CD4-positive, alpha-beta T cell treated with Interleukin-12 subunit alpha and Interleukin-12 subunit beta, for 1 hour (primary cell): ENCODE data around the gene PLB1.

Source experiments
- DNase-seq: peaks from one replicate; pipeline ENCODE4 v3.0.0-alpha.2; 2020

PLB1 gene

GRCh38 chr2:28631514-28632206 is 135.8 kb downstream of the PLB1 start:
- DNase-seq: no peak

GRCh38 chr2:28632791-28633190 is 136.9 kb downstream of the PLB1 start:
- DNase-seq: no peak

- DNase-seq: no peak
Observed at GRCh38 chr2:28633204-28633603, 137.3 kb downstream of the PLB1 start.

- DNase-seq: no peak
Observed at GRCh38 chr2:28633746-28634145, 137.9 kb downstream of the PLB1 start.

- no peak for DNase-seq
Observed at GRCh38 chr2:28635191-28635611, 139.3 kb downstream of the PLB1 start.

- DNase-seq: no peak
Observed at GRCh38 chr2:28636491-28636890, 140.6 kb downstream of the PLB1 start.

GRCh38 chr2:28637066-28638047 is 141.5 kb downstream of the PLB1 start:
- DNase-seq: no peak

- no peak for DNase-seq
Observed at GRCh38 chr2:28638102-28638501, 142.2 kb downstream of the PLB1 start.

GRCh38 chr2:28639092-28639691 is 143.3 kb downstream of the PLB1 start:
- no peak for DNase-seq

GRCh38 chr2:28639836-28640235 is 144.0 kb downstream of the PLB1 start:
- no peak for DNase-seq

- DNase-seq: no peak
Observed at GRCh38 chr2:28640260-28640907, 144.5 kb downstream of the PLB1 start.

GRCh38 chr2:28640908-28641300 is 145.0 kb downstream of the PLB1 start:
- DNase-seq: no peak

GRCh38 chr2:28642796-28643195 is 146.9 kb downstream of the PLB1 start:
- no peak for DNase-seq

- no peak for DNase-seq
Observed at GRCh38 chr2:28643327-28643726, 147.5 kb downstream of the PLB1 start.

GRCh38 chr2:28643911-28644334 is 148.1 kb downstream of the PLB1 start:
- DNase-seq: no peak

- DNase-seq: no peak
Observed at GRCh38 chr2:28644760-28645159, 148.9 kb downstream of the PLB1 start.

- DNase-seq: no peak
Observed at GRCh38 chr2:28645553-28645952, 149.7 kb downstream of the PLB1 start.

- DNase-seq: no peak
Observed at GRCh38 chr2:28647682-28648081, 151.8 kb downstream of the PLB1 start.

- DNase-seq: no peak
Observed at GRCh38 chr2:28648147-28648546, 152.3 kb downstream of the PLB1 start.

- DNase-seq: no peak
Observed at GRCh38 chr2:28648671-28649395, 153.0 kb downstream of the PLB1 start.

- no peak for DNase-seq
Observed at GRCh38 chr2:28649481-28650265, 153.8 kb downstream of the PLB1 start.

- no peak for DNase-seq
Observed at GRCh38 chr2:28650266-28650584, 154.4 kb downstream of the PLB1 start.
